ENCODE data around the gene CD36. TPM values are rescaled to one million over a fixed set of nuclear protein-coding genes. Genes with fewer than 3 reads are reported as not detected.

Gene CD36
- total RNA-seq, 3 donors from 2014 or later: 240 to 2,026 (median 919) TPM

DNA sequence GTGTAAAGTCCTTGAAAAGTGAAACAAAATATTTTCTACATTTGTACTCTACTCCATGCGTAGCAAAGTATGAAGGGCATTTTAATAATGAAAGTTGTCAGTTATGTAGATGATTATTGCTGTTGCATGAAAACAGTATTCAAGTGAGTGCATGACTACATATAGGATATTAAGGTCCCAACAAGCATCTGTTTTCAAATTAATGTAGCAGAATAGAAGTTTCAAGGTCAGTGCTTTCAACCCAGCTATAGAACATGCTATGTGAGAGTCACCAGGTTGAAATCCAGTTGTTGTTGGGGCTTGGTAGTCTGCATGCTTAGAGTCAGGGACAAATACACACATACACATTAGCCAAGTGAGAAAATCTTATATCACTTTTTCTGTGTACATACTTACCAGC, 14.8 kb downstream of the CD36 start:
- Histone ChIP-seq H3K4me3 (no peak overlapping the region), H3K4me1 (no peaks in the 10 kb centered on the region), H3K36me3 (no peaks in the 10 kb centered on the region), H3K9me3 (no peaks in the 10 kb centered on the region), H3K27ac (no peak overlapping the region), H3K27me3 (no peaks in the 10 kb centered on the region)
- TF ChIP-seq CTCF (IDR thresholded peaks at IDR 0.05) (no peak), POLR2AphosphoS5 (IDR thresholded peaks at IDR 0.05) (no peak), POLR2A (IDR thresholded peaks at IDR 0.05) (no peak)
- DNase-seq (ENCODE audit: low spot score in 2 of 2): no peak
- intact Hi-C loops (cut with DNase I; ENCODE audit: low total_unique reads): no loop called here

DNA sequence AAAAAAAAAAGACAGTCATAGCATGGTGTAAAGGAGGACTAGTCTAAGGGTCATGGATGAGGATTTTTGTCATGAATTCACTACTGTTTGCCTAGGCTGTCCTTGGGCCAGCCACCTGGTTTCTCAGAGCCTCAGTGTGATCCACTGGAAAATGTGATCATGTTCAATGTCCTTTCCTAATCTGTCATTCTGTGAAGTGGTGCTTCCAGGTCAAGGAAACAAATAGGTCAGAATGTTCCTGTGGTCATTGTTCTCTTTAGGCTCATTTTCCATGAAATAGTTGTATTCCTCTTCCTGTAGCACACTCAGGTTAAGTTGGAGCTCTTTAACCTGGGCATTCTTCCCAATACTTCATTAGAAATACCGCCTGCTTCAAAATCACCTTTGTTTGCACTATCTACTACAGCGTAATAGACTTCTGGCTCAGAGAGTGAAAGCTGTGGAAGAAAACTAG, 16.5 kb downstream of the CD36 start:
- Histone ChIP-seq H3K36me3 (no peaks in the 10 kb centered on the region), H3K27ac (peak overlapping the region in 1 of 2 donors; percentile 1), H3K4me3 (no peak overlapping the region), H3K27me3 (no peaks in the 10 kb centered on the region), H3K9me3 (no peaks in the 10 kb centered on the region), H3K4me1 (no peaks in the 10 kb centered on the region)
- intact Hi-C loops (cut with DNase I; ENCODE audit: low total_unique reads): no loop called here
- no peak for DNase-seq (ENCODE audit: low spot score in 2 of 2)
- no peak for TF ChIP-seq POLR2A (IDR thresholded peaks at IDR 0.05)

DNA sequence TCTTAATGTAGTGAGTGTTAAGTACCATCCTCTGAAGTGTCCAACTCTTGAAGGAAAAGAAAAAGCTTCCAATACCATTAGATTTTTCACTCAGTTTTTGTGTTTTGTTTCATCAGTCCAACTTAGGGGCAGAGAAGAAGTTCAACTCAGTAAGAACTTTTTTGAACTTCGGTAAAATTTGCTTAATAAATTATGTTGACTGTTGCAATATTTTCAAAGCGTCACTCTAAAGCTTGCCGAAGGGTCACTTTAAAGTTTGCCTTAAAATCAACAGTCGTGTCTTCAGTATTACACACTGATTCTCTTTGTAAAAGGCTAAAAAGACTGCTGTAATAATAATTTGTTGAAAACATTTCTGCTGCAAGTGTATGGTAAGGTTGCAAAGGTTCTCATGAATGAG, 17.6 kb downstream of the CD36 start:
- Histone ChIP-seq H3K9me3 (no peaks in the 10 kb centered on the region), H3K4me3 (no peak overlapping the region), H3K27ac (no peak overlapping the region), H3K27me3 (no peaks in the 10 kb centered on the region), H3K4me1 (no peaks in the 10 kb centered on the region), H3K36me3 (no peaks in the 10 kb centered on the region)
- intact Hi-C loops (cut with DNase I; ENCODE audit: low total_unique reads): no loop called here
- no peak for TF ChIP-seq POLR2AphosphoS5 (IDR thresholded peaks at IDR 0.05)
- no peak for TF ChIP-seq CTCF (IDR thresholded peaks at IDR 0.05)
- no peak for TF ChIP-seq POLR2A (IDR thresholded peaks at IDR 0.05)
- no peak for DNase-seq (ENCODE audit: low spot score in 2 of 2)

DNA sequence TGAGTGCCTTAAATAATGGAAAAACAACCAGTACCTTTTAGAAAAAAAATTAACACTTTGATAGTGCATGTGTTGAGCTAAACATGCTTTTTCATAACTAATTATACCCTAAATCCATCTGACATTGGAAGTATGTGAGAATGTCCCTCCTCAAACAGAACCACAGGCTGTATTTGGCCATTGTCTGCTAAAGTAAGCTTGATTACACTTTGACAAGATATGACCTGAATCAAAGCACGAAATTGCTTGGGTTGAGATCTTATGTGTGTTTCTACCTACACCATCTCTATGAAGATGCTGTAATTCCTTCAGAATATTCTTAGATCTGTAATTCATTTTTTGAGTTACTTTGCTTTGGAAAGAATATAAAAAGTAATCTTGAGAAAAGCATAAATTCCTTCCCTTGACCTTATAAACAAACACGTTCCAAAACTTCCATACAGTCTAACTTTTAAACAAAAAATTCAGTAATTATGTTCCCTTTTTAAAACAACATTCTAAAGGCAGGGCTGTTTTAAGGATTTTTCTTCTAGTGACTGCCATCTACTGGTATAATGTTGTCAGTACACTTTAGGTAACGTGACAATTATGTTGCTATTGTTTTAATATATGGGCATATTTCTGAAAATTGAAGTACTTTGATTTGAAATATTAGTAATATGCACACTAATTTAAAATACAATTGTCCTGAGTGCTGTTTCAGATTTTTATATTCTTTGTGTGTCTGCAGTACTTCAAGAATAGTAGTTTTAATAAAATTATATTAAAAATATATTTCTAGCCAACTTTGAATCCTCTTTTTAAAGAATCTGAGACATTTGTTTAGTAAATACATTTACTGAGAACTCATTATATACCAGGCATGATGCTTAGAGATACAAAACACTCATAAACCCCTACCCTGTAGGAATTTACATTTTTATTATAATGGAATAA, 20.9 kb downstream of the CD36 start:
- DNase-seq (ENCODE audit: low spot score in 2 of 2): no peak
- intact Hi-C loops (cut with DNase I; ENCODE audit: low total_unique reads): no loop called here
- H3K4me1 ChIP-seq: no peaks in the 10 kb centered on the region
- H3K27ac ChIP-seq: no peak overlapping the region
- no peak overlapping the region for H3K4me3 ChIP-seq
- no peak for TF ChIP-seq POLR2A (IDR thresholded peaks at IDR 0.05)
- no peak for TF ChIP-seq POLR2AphosphoS5 (IDR thresholded peaks at IDR 0.05)
- TF ChIP-seq CTCF (IDR thresholded peaks at IDR 0.05): peak in 2 of 3 donors; percentile 69 to 72
- H3K27me3 ChIP-seq: no peaks in the 10 kb centered on the region
- no peaks in the 10 kb centered on the region for H3K36me3 ChIP-seq
- H3K9me3 ChIP-seq: no peaks in the 10 kb centered on the region

DNA sequence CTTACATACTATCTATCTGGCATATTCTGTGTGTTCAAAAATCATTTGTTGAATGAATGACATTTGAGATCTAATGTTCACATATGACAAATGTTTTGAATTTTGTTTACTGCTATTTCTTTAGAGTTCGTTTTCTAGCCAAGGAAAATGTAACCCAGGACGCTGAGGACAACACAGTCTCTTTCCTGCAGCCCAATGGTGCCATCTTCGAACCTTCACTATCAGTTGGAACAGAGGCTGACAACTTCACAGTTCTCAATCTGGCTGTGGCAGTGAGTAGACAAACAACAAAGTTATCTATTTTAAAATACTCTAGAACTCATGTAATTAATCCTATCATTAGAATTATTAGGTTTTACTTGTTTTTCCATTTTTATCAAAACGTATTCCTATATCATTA, 22.5 kb downstream of the CD36 start:
- no peak overlapping the region for H3K27ac ChIP-seq
- no peaks in the 10 kb centered on the region for H3K9me3 ChIP-seq
- no peaks in the 10 kb centered on the region for H3K27me3 ChIP-seq
- no peaks in the 10 kb centered on the region for H3K36me3 ChIP-seq
- no peak overlapping the region for H3K4me3 ChIP-seq
- intact Hi-C loops (cut with DNase I; ENCODE audit: low total_unique reads): no loop called here
- no peaks in the 10 kb centered on the region for H3K4me1 ChIP-seq
- no peak for DNase-seq (ENCODE audit: low spot score in 2 of 2)
- no peak for TF ChIP-seq POLR2AphosphoS5 (IDR thresholded peaks at IDR 0.05)
- no peak for TF ChIP-seq POLR2A (IDR thresholded peaks at IDR 0.05)
- no peak for TF ChIP-seq CTCF (IDR thresholded peaks at IDR 0.05)

All from breast epithelium (tissue), 4 donors.